Stimulated activated CD8-positive, alpha-beta memory T cell treated with anti-CD3 and anti-CD28 coated beads, Interleukin-7, amount 100 ng/mL, for 4 hours (primary cell): ENCODE data around the gene GRIP1.

Experiments used
- DNase-seq, 2 donors: peaks; one replicate each; pipeline ENCODE4 v3.0.0-alpha.2; 2020; ENCODE audit warnings: low read depth in 2 of 2

Gene GRIP1

DNA sequence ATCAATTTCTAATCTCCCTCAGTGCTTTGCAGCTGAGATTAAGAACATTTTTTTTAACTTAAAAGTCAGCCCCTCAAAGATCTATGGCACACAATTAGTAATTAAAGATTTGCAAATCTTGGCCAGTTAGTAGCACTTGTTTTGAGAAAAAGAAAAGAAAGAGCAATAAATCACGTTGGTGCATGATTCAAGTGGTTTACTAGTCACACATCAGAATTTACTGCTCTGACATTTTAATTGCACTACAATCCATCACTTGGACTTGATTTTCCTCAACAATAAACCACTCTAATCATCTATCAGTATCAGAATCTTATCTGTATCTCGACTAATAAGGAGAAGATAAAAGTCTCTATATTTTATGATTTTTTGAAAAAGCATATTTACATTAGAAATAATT lies 222.3 kb downstream of the GRIP1 start:
- no peak for DNase-seq

DNA sequence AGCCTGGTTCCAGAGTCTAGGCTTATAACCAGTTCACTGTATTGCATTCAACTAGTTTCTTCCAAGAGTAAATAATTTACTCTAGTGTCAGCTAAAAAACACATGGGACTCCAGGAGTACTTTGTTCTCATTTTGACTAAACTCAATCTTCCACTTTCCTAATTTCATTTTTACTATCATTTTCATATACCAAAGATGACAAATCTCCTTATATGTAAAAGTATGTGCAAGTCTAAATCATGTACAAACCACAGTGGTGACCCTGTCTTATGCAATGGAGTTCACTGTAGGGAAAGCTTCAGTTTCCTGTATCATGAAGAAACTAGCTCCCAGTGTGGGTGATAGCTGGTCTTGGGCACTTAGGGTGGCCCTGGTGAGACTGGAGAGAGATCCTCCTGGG lies 225.0 kb downstream of the GRIP1 start:
- DNase-seq, result no peak

DNA sequence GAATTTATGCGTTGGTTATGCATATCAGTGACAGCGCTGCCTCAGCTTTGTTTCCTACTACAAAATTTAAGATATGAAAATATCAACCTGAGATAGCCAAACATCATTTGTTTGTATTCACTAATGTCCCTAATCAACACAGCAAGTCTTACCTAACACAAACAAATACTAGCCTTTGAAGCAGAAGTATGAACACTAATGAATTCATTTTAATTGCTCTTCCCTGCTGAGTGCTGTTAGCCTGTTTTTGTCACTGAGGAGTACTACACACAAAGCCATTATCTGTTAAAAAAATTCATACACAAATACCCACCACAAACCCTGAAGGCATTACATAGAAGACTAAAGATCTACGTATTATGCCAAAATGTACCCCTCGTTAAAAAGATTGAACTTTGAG lies 225.8 kb downstream of the GRIP1 start:
- no peak for DNase-seq

DNA sequence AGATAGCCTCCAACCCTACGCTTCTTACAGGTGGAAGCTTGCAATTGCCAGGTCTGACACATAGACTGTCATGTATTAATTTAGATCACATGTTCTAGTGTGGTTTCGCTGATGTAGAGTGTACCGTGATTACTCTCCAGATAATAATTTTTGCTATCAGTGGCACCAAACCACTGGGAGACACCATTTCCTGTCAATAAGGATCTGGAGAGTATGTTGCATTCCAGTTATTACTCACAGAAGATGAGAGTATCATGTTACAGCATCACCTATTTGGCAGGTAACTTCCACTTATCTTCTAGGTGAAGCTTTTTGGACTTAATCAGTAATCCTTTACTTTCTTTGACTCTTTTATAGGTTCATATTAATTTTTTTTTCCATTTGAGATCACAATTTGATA lies 229.3 kb downstream of the GRIP1 start:
- no peak for DNase-seq

DNA sequence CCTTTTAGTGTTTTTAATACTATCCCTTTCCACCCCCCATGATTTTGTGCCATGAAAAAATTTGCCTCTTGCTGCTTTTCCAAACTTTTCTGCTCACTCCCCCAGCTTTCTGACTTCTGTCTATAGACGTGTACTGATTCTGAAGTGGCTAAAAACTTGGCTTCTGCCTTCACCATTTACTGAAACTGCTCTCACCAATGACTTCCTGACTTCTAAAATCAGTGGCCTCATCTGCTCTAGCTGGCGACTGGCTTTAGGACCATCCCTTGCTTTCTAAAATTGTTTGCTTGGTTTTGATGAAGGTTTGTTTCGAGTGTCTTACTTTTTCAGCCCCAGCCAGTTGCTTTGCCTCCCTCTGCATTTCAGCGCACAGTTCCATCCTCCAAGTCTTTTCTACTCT lies 231.2 kb downstream of the GRIP1 start:
- DNase-seq, result no peak

DNA sequence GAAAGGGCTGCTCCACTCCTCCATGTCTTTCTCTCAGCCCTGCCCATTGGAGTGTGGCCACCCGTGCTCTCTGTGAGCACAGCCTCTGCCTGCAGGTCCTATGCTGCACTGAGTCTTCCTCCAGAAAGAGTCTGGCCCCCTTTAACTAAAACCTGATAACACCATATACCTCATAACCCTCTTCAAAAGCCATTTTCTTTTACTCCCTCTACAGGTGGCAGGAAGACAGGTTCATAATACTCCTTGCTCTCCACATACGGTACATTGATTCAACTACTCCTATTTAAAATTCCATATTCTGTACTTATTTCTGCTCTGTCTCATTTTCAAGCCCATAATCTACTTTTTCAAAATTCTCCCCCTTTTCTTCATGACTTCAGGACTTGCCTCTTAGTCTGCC lies 232.6 kb downstream of the GRIP1 start:
- no peak for DNase-seq

DNA sequence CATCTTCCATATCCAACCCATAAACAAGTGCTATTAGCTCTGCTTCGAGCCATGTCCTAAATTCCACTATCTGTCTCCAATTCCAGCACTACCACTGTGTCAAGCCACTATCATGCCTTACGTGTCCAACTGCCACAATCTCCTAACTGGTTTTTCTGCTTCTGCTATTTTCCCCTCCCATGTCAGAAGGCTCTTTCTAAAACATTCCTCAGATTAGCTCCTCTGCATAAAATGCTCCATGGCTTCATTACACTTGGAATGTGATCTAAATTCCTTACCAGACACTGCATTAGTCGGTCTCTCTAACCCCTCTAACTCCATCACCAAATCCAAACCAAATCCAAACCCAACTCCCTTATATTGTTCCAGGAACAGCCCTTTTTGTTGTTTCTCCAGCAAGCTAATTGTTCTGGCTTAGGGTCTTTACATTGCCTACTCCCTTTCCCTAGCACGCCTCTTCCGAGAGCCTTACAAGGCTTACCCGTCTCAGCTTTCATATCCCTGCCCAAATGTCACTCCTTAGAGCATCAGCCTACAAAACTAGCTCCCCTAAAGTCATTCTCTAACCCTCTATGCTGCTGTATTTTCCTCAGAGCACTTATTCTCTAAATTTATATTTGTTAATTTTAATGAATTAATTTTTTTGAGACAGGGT lies 236.8 kb downstream of the GRIP1 start:
- DNase-seq, result no peak

DNA sequence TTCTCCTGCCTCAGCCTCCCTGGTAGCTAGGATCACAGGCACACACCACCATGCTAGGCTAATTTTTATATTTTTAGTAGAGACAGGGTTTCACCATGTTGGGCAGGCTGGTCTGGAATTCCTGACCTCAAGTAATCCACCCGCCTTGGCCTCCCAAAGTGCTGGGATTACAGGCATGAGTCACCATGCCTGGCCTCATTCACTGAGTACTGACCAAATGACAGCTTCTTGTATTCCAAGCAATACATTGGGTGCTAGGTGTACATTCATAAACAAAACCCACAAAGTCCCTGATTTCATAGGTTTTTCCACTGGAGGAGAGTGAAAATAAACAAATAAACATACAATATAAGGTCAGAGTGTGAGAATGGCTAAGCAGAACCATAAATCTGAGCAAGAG lies 240.3 kb downstream of the GRIP1 start:
- DNase-seq, result no peak

DNA sequence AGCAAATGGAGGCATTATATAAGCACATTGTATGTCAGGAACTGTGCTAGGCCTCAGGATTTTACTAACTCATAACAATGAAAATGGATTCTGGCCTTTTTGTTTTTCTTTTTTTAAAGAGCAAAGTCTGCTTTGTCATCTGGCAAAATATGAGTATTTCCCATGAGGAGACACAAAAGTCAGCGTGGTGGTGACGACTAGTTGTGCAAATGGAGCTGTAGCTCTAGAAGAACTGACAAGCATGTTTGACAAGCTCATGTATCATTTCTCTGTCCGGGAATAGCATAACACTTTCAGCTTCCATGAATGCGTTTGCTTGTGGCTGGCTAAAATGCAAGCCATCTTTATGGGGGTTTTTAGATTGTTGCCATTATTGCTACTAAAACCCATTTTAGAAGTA lies 248.8 kb downstream of the GRIP1 start:
- no peak for DNase-seq

DNA sequence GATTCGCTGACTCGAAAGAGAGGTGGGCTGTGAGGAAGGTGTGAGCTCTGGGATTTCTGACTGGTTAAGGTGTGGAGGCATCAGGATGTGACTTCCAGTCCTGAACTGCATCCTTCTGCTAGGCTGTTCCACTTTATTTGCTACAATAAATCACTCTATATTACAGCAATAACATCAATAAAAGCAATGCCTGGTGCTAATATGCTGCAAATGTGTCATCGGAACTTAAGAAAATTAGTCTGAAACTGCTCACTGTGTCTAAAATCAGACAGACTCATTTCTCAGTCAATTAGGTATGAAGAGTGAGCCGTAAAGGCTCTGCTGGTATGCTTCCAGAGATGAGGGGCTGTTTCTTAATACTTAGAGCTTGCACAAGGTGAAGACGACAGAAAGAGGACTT lies 250.0 kb downstream of the GRIP1 start:
- no peak for DNase-seq

DNA sequence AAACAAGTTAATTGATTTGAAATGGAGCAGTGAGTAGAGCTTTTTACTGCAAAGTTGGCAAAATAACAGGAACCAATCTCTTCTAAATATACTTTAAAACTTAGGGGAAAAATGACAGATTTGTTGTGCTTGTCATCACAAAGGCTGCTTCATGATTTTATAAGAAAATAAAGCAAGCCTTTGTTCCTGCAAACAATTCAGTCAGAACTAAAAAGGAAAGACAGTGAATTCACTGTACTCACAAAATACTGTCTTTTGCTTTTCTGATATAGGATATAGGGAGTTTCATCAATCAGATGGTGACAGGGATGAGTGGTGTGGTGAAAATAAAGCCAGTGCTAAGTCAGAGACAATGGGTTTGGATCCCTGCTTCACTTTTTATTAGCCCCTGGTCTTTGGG lies 250.6 kb downstream of the GRIP1 start:
- DNase-seq, result no peak

DNA sequence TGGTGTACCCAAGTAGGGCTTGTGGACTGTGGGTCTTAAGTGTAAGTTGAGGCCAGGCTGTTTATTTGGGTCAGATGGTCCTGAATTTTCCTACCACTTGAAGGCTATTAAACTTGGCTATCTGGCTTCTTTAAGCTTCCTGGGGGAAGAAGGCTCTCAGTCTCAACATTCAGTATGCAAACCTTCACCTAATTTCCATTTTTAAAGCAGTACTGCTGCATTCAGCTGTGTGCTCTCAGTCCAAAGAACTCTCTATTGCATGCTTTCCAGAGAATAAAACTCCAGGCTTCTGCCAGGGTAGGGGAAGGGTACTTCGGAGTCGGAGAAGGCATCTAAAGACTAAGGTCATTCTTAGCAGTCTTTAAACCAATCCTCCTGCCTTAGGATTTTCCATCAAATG lies 252.2 kb downstream of the GRIP1 start:
- DNase-seq, result no peak

DNA sequence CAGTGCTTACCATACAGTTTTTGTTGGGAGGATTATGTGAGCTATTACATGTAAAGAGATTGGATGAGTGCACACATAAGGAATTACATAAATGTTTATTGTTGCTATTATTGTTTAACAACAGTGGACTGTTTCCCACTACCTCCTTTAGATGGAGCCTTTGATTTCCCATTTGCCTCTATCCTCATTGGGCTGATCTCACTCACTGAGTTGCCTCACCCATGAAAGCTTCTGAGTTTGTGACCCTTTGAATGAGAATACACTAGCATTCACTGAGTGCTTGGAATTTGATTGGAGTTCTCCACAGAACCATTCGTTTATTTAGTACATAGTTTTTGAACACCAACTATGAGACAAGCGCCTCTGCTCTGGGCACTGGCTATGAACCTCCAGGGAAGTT lies 255.6 kb downstream of the GRIP1 start:
- DNase-seq, result no peak

DNA sequence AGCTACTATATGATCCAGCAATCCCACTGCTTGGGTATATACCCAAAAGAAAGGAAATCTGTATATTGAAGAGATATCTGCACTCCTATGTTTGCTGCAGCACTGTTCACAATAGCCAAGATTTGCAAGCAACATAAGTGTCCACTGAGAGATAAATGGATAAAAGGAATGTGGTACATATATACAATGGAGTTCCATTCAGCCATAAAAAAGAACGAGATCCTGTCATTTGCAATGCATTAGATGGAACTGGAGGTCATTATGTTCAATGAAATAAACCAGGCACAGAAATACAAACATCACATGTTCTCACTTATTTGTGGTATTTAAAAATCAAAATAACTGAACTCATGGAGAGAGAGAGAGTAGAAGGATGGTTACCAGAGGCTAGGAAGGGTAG lies 260.0 kb downstream of the GRIP1 start:
- no peak for DNase-seq

DNA sequence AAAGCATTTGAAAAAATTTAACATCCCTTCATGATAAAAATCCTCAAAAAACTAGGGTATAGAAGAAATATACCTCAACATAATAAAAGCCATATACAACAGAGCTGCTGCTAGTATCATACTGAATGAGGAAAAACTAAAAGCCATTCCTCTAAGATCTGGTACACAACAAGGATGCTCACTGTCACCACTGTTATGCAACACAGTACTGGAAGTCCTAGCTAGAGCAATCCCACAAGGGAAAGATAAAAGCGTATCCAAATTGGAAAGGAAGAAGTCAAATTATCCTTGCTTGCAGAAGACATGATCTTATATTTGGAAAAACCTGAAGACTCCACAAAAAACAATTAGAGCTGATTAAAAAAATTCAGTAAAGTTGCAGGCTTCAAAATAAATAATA lies 261.7 kb downstream of the GRIP1 start:
- no peak for DNase-seq

DNA sequence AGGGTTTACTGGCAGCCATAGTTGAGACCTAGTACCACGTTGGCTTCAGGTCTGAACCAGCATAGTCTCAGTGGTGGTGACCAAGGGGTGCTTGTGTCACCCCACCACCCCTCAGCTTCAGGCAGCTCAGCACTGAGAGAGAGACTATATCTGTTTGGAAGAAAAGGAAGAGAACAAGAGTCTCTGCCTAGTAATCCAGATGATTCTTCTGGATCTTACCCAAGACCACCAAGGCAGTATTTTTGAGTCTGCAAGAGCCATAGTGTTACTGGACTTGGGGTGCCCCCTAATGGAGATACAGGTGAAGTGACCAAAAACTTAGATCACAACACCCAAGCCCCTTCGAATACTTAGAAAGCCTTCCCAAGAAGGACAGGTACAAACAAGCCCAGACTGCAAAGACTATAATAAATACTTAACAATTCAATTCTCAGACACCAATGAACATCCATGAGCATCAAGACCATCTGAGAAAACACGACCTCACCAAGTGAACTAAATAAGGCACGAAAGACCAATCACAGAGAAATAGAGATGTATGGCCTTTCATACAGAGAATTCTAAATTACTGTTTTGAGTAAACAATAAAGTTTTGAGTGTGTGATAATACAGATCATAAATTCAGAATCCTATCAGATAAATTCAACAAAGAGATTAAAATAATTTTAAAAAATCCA lies 269.5 kb downstream of the GRIP1 start:
- DNase-seq, result no peak

DNA sequence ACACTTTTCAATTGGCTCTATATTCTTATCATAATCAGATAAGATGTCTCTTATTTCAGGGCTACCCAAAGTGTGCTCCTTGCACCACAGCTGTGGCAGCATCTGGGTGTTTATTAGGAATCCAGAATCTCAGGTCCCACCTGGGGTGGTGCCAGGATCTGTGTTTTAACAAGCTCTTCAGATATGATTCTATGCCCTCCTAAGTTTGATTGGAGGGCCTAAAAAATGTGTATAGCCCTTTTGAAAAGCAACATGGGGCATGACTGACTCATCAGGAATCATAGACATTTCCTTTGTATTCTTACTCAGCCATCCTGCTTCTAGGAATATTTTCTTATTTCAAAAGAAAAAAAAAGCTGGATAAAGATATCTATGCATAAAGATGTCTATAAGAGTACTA lies 273.5 kb downstream of the GRIP1 start:
- DNase-seq, result no peak

DNA sequence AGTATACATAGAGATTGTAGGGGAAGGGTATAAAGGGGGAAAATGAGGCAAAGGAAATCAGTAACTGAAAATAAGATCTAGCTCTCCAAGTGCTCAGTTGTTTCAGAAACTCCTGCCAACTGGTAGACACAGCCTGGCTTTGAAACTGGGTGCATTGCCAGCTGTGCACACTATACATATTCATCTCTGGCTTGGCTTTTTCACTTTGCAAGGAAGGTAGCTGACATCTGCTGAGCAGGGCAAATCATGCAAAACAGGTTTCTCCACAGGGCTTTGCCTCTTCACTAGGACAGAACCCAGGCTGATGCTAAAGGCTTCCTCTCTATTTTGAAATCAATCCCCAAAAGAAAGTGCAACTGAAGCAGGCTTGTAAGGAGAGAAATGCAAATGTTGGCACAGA lies 275.1 kb downstream of the GRIP1 start:
- DNase-seq, result no peak

DNA sequence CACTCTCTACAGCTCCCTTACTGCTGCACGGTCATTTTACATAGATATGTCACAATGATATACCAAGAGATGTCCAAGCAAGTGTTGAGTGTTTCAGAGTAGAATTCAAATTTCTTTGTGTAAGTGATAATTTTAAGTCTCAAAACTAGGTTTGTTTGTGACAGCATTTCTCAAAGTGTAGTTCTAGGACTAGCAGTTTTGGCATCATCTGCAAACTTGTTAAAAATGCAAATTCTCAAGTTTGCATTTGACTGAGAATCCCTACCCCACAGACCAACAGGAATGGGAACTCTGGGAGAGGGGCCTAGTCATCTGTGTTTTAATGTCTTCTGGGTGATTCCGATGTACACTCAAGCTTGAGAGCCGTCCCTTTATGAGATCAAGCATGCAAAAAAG lies 279.0 kb downstream of the GRIP1 start:
- DNase-seq, result no peak

DNA sequence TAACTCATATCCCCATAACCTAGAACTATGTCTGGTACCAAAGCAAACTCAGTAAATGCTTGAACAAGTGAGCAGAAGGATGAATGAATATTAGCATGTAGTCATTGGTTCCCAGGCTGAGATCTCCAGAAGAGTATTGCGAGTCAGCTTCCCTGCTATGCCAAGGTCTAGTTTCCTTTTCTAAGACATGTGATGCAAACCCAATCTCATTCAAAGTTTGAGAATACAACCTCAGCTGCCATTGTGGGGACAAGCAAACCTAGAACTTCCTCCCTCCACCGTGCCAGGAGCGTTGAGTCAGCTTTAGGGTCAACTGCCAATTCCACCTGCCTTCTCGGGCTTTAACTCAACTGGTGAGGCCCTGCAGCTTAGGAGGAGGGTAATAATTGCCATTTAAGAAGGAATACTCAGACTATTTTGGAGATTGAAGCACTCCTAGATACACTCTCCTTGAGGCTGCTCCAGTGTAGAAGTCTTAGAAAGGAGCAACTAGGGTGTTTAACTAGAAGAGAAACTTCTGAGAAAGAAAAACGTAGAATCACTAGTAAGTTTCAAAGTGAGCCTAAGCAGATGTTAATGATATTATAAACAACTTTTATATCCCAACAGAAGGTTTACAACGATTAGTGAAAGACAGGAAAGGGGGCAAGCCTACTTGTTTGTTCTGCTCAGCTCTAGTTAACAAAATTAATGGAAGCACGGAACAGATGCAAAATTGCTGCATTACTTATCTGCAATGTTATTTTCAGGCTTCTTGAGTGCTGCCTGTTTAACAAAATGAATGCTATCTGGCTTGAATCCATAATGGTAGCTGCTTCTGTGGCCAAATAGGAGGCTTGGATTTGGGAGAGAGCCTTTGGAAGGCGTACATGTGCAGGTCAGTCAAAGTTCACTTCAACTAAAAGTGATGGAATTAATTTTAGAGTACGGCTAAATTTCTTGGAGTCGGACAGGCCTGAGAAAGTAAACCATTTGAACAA lies 279.7 kb downstream of the GRIP1 start:
- DNase-seq, result no peak

DNA sequence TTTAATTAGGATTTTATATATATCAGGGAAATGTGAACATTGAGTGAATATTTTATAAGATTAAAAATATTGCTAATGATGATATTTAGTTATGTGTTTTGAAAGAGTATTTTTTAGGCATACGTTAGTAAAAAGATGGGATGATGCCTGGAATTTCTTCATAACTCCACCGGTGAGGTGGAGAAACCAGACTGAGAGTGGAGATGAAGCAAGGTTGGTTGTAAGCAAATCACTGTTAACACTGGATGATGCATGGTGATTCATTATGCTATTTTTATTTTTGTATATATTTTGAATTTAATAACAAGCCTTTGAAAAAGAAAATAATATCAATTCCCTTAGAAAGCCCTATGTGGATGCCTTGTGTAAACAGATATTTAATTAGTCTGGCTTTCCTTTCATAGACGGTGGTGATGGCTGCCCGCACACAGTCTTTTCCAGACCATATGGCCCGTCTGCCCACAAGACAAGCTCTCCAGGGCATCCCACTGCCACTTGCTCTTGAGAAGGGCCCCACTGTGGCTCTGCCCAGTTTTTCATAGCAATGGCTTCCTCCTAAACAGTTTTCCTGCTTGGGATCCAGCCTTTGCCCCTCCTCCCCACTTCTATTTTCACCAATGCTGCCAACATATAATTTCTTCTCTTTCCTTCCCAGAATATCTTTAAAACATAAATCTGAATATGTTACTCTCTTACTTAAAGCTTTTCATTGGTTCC lies 281.1 kb downstream of the GRIP1 start:
- no peak for DNase-seq

DNA sequence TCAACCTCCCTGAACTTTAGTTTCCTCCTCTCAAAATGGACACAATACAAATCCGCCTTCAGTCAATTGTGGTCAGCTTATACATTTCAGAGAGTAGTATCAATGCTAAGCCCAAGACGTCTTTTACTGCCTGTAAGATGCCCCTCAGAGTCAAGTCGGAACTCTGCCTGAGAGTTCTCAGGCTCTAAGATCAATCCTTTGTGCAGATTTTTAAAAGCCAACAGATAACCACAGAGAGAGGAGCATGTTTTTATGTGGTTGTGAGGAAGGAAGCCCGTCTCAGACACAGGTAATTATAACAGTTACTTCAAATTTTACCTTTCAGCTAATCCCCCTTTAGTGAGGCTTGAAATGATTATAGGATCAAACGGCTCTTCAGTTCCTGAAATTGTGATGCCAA lies 285.0 kb downstream of the GRIP1 start:
- no peak for DNase-seq
